Measurements from ENCODE around the gene URM1.
"Not testable (repeated sequence)": the region's sequence is repeated elsewhere in the genome, so short reads cannot be mapped to it uniquely, and the experiment has no call there.

Gene URM1

DNA sequence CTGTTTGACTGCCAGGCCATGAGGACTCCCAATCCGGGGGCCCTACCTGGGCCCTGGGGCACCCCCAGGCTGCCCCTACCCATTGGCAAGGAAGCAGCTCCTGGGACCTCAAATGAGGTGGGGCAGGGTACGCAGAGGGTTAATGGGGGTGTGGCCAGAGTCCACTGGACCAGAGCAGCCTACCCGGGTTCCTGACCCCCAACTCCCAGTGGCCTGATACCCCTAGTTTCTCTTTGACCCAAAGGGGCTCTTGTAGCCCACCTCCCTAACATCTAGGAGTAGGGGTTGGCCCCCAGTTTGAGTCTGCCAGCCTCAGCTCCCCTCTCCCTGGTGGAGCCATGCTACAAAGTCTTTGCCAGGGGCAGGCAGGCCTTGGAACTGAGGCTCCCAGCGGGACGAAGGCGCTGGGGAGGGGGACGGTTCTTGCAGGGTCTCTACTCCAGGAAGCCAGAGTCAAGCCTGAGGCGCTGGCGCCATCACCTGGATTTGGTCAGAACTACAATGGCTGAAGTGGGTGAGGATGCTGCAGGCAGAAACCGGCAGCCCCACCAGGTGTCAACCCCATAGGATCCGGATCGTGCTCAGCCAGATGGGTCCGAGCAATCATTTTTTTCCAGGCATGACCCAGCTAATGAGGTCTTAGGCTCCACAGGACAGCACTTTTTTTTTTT is 41.1 kb downstream of the URM1 start:
- DNase-seq: peak; percentile 67

DNA sequence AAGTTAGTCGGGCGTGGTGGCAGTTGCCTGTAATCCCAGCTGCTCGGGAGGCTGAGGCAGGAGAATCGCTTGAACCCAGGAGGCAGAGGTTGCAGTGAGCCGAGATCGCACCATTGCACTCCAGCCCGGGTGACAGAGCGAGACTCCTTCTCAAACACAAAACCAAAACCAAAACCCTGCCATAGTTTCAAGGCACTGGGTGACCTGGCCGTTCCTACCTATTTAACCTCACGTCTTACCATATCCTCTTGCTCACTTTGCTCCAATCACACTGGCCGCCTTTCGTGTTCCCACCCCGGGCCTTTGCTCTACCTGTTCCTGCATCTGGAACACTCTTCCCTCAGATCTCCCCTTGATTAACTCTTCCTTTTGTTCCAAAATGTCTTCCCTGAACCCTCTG is 42.6 kb downstream of the URM1 start:
- DNase-seq: not testable (repeated sequence)

DNA sequence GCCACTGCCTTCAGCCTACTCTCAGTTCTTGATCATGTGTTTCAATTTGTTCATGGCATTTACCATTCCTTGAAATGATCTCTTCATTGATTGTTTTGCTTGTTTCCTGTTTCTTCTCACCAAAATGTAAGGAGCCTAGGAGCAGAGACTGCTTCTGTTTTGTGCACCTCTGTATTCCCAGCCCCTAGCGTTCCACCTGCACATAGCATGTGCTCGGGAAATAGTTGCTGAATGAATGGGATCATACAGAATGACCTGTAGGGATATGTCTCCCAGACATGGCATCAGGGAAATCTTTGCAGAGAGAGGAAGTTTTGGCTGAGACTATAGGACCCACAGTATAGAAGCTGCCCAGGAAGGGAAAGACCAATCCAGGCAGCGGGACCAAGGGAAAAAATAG is 43.3 kb downstream of the URM1 start:
- DNase-seq: no peak

GRCh38 chr9:128415281-128415680 is 44.1 kb downstream of the URM1 start:
- DNase-seq: no peak

DNA sequence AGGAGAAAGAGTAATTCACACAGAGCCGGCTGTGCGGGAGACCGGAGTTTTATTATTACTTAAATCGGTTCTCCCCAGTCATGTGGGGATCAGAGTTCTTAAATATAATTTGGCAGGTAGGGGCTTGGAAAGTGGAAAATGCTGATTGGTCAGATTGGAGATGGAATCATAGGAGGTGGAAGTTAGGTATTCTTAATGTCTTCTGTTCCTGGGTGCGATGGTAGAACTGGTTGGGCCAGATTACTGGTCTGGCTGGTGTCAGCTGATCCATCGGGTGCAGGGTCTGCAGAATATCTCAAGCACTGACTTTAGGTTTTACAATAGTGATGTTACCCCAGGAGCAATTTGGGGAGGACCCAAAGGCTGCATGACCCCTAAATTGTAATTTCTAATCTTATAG is 44.8 kb downstream of the URM1 start:
- no peak for DNase-seq

- DNase-seq: no peak
These were observed 45.4 kb downstream of the URM1 start for GRCh38 chr9:128416432-128417019.

GRCh38 chr9:128419061-128419925 is 48.1 kb downstream of the URM1 start:
- DNase-seq: peak; percentile 70

GRCh38 chr9:128420060-128420650 is 49.0 kb downstream of the URM1 start:
- peak; percentile 53 for DNase-seq

- peak; percentile 22 for DNase-seq
These were observed 49.7 kb downstream of the URM1 start, which contains the start of gene CERCAM for GRCh38 chr9:128420651-128421481. CERCAM (plus strand) TSS chr9:128420857; CDS start chr9:128420878, 21 bp downstream.

GRCh38 chr9:128421482-128421996 is 50.4 kb downstream of the URM1 start:
- DNase-seq: no peak

DNA sequence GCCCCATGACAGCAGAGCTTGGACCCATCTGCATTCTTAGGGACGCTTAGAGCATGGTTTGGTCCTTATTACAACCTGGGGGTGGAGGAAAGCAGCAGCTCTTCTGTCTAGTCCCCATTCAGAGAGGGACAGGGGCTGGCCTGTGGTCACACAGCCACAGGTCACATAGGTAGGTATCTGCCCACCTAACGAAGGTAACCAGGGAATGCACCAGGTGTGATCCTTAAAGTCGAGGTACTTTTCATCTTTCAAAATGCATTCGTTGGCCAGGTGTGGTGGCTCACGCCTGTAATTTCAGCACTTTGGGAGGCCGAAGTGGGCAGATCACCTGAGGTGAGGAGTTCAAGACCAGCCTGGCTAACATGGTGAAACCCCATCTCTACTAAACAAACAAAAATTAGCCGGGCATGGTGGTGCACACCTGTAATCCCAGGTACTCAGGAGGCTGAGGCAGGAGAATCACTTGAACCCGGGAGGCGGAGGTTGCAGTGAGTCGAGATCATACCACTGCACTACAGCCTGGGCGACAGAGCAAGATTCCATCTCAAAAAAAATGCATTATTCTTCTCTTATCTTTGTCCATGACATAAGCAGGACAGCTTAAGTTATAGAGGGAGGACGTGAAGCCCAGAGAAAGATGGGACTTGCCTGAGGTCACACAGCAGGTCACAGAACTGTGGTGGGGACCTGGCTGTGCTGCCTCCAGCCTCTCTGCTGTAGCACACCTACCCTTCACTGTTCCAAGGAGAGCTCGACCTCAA is 51.0 kb downstream of the URM1 start:
- DNase-seq: not testable (repeated sequence)

DNA sequence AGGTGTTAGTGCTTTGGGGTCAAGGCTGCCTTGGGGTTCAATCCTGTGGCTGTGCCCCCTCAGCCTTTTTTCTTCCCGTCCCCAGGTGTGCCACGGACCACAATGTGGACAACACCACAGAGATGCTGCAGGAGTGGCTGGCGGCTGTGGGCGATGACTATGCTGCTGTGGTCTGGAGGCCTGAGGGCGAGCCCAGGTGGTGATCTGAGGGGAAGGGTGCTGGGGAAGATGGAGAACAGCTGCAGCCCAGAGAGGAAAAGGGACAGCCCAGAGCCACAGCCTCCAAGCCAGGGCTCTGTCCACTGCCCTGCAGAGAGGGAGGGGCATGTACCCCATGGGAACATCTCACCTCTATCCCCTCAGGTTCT is 51.6 kb downstream of the URM1 start:
- DNase-seq: no peak

GRCh38 chr9:128423356-128423755 is 52.2 kb downstream of the URM1 start:
- not testable (repeated sequence) for DNase-seq

DNA sequence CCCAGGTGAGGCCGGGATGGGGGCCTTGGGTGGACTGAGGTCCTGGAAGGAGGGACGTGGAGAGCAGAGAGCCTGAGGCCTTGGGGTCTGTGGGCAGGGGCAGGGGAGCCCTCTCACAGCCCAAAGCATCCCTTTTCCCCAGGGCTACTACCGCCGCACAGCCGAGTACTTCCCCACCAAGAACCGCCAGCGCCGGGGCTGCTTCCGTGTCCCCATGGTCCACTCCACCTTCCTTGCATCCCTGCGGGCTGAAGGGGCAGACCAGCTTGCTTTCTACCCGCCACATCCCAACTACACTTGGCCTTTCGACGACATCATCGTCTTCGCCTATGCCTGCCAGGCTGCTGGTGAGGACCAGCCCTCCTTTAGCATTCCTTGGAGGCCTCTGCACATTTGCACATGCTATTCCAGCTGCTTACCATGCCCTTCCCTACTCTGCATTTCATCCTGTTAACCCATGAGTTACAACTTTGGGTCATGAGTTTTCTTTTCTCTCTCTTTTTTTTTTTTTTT is 53.1 kb downstream of the URM1 start:
- DNase-seq: no peak

GRCh38 chr9:128428644-128429512 is 57.7 kb downstream of the URM1 start:
- no peak for DNase-seq

DNA sequence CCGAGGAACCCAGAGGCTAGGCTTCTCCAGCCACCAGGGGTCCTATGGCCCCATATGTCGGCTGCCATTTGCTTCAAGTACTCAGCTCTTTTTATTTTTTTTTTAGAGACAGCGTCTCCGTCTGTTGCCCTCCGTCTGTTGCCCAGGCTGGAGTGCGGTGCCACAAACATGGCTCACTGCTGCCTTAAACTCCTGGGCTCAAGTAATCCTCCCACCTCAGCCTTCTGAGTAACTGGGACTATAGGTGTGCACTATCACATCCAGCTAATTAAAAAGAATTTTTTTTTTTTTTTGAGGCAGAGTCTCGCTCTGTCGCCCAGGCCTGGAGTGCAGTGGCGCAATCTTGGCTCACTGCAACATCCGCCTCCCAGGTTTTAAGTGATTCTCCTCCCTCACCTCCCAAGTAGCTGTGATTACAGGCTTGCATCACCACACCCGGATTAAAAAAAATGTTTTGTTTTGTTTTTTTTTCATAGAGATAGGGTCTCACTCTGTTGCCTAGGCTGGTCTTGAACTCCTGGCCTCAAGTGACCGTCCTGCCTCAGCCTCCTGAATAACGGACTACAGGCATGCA is 58.4 kb downstream of the URM1 start:
- DNase-seq: no peak

DNA sequence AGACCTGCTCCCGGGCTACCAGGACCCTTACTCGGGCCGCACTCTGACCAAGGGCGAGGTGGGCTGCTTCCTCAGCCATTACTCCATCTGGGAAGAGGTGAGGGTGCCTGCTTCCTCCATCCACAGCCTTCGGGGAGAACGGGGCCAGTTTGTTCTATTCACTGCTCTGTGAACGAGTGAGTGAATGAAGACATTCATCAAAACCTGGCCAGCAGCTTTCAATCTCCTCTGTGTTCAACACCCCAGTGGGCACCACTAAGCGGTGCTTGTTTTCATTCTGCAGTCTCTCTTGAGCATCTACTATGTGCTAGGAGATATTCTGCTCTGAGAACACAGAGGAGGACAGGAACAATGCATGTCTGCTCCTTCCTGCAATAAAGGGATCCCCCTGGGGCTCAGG is 60.0 kb downstream of the URM1 start:
- no peak for DNase-seq

DNA sequence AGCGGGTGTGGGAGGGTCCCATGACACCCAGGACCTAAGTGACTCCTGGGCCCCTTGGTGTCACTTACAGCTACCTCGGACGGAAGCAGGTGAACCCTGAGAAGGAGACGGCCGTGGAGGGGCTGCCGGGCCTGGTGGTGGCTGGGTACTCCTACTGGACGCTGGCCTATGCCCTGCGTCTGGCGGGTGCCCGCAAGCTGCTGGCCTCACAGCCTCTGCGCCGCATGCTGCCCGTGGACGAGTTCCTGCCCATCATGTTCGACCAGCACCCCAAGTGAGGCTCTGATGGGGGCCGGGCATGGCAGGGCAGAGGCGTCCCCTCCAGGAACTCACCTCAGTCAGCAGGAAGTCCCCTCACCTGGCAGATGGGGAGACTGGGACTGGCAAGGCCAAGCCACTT is 63.2 kb downstream of the URM1 start:
- no peak for DNase-seq

- no peak for DNase-seq
These were observed 64.4 kb downstream of the URM1 start for GRCh38 chr9:128435611-128436010.
